DMS53 treated with DMSO at 0.1 percent for 48 hours (cell line): Measurements from ENCODE around the gene SEMA4D.

ENCODE experiments used
- DNase-seq: peaks from one replicate; lab custom pipeline; 2025; ENCODE audit not compliant: unreplicated experiment; lab: John Stamatoyannopoulos, UW

SEMA4D gene

DNA sequence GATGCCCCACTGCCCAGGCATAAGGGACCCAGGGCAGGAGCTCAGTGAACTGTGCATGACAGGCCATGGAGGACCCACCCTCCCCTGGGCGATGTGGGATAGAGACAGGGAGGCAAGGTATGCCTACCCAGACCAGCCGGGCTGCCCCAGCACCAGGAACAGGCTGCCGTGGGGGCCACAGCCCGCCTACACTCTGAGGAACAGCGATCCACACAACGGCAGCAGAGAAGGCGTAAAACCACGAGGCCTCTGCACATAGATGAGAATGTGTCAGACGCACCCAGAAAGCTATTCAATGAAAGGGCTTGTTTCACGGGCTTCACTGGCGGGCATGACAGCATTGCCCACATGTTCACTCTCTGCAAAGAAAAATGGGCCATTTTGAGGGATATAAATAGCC is 49.5 kb downstream of the SEMA4D start:
- no peak for DNase-seq

DNA sequence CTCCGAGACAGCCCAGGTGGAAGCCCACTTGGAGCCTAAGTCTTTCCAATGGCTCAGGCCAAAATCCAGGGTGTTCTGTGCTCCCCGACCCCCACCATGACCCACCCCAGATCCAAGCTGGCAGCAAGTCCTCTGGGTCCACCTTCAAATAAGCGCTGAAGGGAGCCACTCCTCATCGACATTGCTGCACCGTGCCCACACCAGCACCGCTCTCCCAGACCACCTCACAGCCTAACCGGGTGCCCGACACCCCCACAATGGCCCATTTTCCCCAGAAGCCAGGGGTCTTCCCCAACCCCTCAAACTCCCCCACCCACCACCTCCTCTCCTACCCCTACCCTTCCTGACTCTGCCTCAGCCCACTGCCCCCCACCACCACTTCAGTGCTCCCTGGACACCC is 50.5 kb downstream of the SEMA4D start:
- DNase-seq: no peak

DNA sequence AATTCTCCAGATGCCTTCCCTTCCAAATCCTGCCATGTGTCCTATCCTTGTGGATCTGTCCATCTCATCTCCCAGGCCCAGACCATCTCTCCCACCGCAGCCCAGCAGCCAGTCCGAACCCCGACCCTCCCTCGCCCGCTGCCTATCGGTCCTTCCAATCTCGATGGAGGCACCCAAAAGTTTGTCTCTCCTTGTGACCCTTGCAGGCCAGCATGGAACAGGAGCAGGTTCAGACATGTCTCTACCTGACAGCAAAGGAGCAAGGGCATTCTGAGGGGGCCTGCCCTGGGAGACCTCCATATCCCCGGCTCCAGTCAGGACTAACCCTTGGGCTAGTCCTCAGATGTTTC is 51.0 kb downstream of the SEMA4D start:
- DNase-seq: no peak

DNA sequence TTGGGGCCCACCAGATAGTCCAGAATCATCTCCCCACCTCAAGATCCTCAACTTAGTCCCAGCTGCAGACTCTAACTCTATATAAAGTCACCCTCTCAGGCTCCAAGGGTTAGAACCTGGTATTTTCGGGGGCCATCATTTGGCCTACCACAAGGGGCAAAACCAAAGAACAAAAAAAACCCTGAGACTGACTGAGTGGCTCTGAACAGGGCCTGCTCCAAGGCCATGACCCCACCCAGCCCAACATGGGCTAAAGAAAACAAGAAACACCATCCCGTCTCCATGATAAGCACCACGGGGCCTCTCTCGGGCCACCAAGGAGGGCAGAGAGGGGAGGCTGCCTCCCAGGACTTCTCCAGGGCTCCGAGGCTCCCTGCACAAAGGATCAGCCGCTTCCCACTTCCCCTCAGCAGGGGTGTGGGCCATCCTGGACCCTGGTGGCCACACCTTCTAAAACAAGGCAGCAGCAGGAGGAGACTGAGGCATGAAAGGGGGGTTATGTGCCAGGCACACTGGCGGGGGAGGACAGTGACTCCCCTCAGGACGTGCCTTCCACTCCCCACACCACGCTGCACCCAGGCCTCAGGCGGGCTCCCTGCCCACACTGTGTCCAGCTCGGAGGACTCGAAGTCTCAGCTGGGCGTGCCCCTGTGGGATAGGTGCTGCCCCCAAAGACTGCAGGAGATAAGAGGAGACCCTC is 51.5 kb downstream of the SEMA4D start:
- no peak for DNase-seq

DNA sequence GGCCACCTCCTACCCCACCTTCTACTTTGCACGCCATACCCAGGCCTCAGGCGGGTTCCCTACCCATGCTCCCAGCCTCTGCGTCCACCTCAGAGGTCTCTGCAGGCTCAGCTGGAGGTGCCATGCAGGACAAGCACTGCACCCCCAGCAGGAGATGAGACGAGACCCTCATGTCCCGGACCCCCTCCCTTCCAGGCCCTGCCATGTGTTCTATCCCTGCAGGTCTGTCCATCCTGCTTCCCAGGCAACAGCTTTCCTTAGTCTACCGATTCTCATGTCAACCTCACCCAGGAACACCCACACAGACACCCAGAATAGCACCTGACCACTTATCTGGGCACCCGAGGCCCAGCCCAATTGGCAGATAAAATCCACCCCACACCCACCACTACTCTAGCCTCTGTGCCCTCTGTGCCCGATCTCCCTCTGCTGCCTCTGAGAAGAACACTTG is 52.1 kb downstream of the SEMA4D start:
- DNase-seq: no peak

DNA sequence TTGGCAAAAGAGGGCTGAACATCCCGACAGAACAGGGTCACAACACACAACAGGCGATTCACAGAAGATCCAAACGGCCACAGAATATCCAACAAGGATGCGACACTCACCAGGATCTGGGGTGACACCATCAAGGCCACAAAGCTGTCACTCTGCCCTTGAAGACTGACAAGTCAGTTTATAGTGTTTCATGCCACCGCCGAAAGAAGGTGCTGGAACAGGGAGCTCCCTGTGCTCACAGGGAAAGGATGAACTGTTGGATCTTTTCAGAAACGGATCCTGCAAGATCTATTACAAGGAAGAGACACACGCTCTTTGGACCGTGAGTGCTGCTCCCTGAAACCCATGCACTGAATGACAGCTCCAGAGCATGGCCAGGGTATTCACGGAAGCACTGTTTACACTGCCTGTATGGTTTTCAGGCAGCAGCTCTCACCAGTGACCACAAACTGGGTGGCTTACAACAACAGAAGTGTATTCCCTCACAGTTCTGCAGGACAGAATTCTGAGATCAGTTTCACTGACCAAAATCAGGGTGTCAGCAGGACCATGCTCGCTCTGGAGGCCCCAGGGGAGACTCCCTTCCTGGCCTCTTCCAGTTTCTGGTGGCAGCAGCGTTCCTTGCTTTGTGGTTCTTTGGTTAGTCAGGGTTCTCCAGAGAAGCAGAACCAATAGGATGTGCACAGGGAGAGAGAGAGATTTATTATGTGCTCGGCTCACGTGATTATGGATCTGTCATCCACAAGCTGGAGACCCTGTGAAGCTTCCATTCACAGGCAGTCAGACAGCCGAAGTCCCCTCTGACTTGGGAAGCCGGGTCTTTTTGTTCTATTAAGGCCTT is 52.8 kb downstream of the SEMA4D start:
- DNase-seq: no peak

DNA sequence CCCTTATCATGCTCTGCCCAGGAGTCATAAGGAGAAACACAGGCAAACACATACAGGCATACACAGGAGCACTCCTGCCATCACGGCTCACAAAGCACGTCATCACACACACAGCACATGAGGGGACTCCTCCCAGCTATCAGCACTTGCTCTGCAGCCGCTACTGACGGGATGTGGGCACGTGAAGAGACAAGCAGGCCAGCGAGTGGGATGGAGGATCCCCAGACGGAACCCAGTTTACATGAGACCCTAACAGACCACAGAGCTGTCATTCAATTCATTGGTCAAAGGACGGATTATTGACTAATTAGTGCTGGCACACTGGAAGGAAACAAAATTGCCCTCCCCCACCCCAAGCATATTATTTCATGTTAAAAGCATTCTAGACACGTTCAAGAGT is 53.6 kb downstream of the SEMA4D start:
- DNase-seq: no peak

DNA sequence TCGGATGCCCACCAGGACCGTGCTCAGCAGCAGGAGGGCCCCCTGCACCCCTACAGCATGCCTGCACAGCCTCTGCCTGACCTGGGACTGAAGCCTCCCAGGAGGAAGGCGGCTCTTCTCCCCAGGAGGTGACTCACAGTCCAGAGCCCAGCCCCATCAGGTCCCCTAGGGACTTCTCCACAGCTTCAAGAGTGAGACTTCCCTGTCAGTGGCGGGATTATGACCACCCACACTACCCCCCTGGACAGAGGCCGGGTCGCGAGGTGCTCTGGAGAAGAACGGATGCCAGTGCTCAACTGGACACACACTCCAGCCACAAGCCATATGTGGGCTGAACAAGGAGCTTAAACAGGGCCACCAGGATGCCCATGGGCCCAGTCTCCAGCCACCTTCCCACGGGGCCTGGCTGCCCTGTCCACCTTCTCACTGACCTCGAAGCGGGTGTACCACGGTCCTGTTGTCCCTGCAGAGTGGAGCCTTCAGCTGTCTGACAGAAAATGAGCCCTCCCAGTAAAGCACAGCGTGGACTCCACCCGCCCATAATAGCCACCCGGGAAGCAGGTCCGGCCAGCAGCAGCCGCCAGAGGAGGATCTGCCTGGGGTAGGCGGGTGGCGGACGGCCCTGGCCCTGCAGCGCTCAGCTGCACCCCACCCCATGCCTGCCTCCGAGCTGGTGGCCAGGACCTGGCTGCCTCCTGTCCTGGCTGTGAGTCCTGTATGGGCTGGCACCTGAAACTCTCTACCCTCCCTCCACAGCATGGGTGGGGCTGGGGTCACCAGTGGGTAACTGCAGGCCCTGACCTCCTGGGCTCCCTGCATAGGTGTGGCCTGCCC is 54.7 kb downstream of the SEMA4D start:
- DNase-seq: no peak

DNA sequence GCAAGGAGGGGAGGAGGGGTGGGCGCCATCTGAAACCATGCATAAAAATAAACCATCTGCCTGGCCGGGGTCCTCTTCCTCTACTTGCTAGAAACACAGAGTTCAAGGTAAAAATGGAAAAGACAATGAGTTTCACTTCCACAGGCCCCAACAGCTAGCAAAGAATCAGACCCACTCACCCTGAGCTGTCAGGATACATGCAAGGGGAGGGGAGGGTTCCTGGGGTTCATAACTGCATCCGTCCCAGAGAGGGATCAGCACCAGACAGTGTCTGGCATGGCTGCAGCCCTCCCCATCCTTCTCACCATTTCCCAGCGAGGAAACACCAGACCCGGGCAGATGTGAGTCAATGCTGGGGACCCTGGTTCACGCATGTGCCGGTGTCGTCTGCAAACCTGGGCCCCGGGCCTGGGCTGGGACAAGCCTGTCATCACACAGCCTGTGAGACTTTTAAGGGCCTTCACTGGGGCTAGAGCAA is 55.4 kb downstream of the SEMA4D start:
- no peak for DNase-seq

DNA sequence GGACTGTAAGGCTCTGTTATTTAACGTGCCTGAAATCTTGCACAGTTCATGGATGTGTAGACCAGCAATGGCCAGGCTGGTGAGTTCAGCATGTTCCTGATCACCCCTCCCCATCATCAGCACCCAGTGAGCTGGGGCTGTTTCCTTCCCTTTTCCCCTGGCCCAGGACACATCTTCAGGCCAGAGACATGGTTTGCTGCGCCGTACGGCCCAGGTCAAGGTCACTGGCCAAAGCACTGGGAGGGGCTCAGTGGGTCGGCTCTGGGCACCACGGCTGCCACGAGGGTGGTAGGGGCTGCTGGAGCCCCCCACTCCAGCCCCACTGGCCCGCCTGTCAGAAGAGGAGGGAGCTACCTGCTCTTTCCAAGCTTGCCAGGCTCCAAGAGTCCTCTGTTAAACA is 55.9 kb downstream of the SEMA4D start:
- no peak for DNase-seq

DNA sequence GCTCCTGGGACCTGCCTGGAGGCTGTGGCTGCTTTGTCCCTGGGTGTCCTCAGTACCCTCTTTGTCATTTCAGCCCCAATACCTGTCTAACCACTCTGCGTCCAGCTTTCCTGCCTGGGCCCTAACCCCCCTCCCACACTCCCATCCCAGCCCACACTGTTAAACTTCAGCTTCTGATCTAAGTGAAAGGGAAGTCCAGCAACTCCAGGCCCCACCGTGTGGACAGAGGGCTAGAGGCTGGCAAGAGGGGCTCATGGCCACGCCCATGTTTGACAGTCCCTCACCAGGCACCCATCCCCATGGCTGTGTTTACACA is 56.3 kb downstream of the SEMA4D start:
- DNase-seq: no peak

DNA sequence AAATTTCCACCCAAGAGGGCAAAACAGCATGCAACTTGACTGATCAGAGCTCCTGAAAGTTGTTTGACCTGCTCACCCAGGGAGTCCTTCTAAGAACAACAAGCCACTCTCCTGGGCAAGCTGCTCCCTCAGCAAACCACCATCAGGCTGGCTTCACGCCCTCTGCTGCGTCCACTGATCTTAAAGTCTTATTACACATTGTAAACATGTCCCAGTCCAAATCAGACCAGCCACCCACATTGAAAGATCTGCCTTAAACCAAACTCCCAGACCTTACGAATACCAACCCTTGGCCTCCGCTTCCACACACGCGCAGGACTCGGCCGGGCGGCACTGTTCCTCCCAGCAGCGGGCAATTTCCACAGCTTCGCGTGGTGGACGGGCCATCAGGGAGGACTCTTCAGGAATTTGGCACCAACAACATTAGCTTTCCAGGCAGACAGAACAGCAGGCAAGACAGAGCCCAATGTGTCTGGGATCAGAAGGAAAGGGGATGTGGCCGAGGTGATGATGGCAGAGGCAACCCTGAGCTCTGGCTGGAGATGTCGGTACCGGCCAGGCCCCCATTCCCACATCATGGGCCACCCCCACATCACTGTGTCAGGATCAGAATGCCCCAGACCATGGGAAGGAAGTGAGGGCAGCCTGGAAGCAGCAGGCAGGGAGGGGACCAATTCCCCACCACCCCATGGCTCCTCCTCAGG is 56.8 kb downstream of the SEMA4D start:
- DNase-seq: no peak

DNA sequence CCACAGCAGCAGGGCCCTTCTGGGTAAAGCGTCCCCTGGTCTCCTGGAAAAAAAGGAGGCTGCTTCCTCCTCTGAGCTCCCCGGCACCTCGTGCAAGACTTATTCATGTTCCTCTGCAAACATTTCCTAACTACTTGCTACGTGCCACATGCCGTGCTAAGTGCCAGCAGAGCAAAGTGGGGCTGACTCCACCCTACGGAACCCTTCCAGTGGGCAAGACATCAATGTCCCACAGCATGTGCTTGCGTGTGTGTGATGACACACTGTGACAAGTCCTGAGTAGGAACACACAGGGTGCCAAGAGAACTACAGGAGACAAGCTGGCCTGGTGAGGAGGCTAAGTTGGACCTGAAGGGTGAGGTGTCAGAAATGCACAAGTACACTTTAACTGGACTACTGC is 57.4 kb downstream of the SEMA4D start:
- no peak for DNase-seq

DNA sequence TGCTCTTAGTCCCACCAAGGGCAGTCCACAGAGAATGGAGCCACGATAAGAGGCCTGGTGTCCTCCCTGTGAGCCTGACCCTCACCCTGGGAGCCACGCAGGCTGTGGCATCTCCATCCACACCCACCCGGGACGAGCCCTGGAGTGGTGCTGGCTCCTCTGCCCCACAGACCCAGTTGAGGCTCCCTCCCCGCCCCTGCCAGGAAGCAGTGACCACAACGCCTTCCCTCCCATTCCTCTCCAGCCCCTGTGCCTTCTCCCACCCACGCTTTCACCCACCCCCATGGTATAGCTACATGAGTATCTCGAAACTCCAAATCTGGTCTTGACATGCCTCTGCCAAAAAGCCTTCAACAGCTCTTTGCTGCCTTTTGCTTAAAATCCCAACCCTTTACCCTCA is 57.9 kb downstream of the SEMA4D start:
- no peak for DNase-seq

DNA sequence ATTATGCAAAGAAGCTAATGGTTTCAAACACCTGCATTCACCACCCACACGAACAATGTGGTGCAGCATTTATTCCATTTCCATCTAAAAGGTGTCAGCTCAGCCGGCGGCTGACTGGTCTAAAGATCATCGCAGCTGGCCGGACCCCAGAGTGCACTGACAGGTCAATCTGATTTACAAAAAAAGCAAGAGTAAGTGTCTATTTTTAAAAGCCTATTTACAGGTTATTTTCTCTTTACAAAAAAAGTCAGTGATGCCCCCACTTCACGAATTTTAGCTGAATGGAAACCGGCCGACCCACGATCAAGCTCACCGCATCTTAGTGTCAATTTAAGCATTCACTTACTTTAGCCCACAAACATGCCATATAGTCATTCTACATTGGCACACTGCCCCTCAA is 58.3 kb downstream of the SEMA4D start:
- DNase-seq: no peak

DNA sequence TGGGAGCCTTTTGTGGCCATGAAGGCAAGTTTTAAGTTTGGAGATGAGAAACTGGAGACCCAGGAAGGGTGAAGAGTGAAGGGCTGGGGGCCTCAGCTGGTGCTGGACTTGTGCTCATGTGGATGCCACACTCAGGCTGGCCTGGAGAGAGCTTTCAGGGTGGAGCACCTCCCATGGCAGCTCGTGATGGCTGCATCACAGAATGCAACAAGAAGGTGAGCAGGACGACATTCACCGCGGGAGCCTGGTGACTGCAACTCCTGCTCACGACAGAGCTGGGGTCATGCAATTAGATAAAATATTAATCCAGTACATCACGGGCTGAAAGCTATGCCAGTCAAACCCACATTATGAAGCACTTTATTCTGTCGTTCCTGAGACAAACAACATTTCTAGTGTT is 59.7 kb downstream of the SEMA4D start:
- no peak for DNase-seq

DNA sequence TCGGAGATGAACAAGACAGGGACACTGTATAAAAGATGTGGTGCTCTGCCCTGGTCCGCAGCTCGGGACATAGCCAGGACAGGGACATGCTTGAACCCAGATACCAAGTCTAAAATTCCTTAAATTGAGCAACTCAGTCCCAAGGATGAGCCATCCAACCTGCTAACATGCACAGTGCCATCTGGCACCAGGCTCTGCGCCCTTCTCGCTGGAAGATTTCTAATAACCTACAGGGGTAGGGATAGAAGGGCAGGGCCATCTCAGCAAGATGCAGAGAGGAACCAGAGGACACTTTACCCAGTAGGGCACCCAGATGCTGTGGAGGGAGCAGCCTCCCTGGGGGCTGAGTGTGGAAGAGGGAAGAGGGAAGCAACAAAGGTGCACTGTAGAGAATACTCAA is 60.1 kb downstream of the SEMA4D start:
- DNase-seq: peak; percentile 9

DNA sequence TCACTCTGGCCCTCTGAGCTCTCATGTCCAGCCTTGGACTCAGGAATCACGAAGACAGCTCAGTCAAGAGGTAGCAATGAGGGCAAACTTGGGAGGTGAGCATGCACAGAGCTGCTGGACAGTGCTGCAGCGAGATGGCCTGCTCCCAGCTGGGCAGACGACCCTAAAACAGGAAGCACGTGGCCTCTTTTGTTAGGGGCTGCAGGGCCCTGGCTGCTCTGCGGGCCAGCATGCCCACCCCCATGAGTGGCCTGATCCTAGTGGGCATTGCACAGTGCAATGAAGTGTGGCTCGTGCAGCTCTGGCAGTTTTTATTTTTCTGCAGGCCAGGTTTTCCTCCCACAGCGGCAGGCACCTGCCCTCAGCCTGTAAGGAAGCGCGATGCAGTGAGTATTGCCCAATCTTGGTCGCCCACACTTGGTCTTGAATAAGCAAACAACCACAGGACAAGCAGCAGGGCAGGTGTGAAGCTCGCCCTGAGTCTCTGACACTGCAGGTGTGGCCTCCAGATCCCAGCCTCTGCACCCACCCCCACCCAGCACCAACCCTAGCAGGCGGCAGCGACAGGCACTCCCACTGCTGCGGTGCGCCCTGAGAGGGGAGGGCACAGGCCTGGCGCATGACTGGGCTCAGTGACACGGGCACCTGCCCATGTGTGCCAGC is 60.8 kb downstream of the SEMA4D start:
- DNase-seq: peak; percentile 66

DNA sequence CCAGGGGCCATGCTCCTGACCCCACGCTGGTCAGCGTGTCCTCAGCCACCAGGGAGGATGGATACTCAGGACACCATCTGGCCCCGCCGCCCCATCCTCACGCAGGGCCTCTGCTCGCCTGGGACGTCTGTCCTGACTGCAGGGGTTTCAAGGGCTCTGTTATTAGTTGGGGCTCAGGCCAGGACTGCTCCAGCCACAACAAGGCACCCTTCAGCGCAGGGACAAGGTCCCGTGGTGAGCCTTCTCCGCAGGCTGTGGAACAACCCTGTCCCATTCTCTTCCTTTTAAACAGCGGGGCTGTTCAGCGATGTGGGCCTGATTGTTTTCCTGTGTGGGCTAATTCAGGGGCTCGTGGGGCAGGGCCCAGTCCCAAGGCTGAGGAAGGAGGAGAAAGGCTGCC is 61.6 kb downstream of the SEMA4D start:
- DNase-seq: no peak

DNA sequence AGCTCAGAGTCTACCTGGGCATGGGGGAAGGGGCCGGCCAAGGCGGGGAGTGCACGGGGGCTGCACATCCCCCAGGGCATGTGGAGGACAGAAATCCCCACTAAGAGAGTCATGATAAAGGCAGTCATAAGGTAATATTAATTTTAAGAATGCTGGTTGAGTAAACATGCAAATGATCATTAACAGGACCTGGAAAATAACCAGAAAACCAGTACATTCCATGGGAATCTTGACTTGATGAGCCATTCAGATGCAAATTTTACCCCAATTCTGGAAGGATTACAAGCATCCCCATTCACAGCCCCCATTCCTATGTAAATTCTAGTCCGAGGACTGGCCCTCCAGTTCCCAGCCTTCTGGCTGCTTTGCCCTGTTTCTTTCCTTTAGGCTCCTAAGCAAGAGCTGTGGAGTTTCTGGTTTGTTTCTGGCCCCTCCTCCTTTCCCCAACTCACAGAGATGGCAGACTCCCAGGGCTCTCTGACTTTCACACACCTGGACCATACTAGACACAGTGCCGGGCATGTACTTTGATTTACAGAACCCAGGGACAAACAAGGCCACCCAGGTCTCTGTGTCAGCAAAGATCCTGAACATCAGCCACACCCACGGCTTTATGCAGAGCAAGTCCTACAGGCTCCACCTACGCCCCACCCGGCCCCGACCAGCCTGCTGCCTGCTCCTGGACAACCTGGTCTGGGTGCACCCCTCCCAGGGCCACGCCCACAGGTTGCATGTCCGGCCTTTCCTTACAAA is 62.7 kb downstream of the SEMA4D start:
- no peak for DNase-seq
